Stimulated activated CD8-positive, alpha-beta memory T cell treated with anti-CD3 and anti-CD28 coated beads, Interleukin-7, amount 100 ng/mL, for 1 hour (primary cell): ENCODE results near the gene EAF1.
"Not testable (repeated sequence)": the region's sequence is repeated elsewhere in the genome, so short reads cannot be mapped to it uniquely, and the experiment has no call there.

Source experiments
- DNase-seq, 2 donors: peaks; one replicate each; pipeline ENCODE4 v3.0.0-alpha.2; 2020; ENCODE audit warnings: low read depth in 2 of 2

The EAF1 gene

DNA sequence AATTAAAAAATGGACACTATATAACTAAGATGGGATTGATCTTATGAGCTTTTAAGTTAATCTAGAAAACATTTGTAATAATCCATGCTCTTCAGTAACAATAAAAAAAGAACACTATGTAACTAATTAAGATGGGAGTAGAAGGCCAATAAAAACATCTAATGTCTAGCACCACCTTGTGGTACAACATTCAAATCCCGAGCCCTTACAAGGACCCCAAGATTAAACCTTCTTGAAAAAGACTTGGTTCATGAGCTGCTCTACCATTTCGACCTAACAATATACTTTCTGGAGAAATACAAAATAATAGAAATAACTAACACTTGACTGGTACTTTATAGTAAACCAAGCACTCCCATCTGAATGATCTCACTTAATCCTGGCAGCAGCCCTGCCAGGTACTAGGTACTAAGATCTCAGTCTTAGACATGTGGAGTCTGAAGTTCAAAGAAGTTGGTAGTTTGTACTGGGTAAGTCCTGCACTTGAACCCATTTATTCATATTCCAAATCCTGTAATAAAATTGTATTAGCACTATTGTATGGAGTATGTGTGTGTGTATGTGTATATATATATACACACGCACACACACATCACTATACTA is 21.8 kb upstream of the EAF1 start:
- no peak for DNase-seq

DNA sequence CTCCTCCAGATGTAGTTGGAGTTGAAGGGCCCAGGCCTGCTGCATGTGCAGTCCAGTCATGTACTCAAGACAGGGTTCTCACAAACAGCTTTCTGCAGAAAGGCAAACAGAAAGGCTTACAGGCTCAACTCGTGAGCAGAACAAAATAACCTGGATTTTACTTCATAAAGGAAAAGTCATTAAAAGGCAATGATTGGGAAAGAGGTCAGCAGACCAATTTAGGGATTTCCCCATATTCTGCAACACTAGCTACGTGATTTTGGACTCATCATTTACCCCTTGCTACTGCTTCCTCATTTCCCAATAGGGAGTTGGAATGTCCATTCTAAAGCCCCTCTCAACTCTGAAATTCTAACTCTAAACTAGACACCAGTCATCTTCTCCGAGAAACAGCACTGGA is 18.2 kb upstream of the EAF1 start:
- DNase-seq, result no peak

DNA sequence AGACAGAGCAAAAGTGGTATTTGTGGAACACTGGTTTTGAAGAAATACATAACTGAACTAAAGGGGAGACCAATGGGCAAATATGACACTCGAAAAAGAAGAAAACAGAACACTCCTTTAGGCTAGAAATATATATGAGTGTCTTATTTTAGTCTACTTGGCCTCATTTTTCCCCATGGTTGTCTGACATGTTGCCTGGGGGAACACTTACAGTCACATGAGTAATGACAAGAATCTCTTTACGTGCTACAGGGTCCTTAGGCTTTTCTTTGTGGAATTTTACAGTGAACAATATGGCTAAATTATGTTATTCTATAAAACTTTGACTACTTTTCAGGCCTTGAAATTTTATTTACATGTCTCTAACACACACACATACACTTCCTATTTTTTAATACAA is 17.6 kb upstream of the EAF1 start:
- DNase-seq, result no peak

DNA sequence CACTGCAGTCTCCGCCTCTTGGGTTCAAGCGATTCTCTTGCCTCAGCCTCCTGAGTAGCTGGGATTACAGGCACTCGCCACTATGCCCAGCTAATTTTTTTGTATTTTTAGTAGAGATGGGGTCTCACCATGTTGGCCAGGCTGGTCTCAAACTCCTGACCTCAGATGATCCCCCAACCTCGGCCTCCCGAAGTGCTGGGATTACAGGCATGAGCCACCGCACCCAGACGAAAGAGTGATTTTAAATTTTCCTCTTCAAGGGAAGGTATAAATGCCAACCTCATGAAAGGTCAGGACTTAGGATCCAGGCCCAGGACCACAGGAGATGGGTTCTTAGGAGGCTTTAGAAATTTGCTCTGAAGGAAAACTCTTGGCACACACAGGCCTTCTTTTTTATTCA is 16.4 kb upstream of the EAF1 start:
- not testable (repeated sequence) for DNase-seq

DNA sequence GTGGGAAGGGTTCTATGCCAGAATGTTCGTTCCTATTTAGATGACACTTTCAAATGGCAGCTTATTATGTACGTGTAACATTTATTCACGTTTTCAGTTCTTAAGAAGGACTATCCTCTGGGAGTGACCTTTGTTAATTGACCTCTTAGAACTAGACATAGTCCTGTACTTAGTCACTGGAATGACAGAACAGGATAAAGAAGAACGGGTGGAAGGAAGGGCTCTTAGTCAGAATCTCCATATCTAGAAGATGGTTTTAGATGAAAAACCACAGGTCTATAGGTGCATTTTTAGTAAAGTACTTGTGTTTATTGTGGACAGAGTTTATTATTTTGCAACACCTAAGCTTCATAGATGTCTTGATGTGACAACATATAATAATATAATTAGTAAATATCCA is 6.5 kb upstream of the EAF1 start:
- DNase-seq, result no peak

DNA sequence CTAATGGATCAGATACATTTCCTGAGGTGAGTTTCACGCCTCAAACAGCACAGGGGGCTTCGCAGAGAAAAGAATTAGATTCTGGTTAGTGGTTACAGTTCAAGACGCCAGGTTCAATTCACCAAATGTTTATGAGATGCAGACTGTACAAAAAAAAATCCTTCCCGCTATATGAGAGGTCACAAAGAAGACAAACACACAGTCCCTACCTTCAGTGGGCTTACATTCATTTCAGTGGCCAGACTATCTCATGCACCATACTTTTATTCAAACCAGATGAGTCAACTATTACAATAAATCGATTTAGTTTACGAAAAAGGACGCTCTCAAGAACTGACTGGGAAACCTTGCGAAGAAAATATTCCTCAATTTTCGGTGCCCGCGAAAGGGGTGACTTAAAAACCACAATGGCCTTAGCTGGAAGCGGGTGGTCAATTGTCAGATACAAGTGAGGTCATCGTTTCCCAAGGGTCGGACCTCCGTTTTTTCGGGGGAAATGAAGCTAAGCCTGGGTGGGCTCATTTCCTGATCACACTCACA is 749 bp upstream of the EAF1 start:
- no peak for DNase-seq

DNA sequence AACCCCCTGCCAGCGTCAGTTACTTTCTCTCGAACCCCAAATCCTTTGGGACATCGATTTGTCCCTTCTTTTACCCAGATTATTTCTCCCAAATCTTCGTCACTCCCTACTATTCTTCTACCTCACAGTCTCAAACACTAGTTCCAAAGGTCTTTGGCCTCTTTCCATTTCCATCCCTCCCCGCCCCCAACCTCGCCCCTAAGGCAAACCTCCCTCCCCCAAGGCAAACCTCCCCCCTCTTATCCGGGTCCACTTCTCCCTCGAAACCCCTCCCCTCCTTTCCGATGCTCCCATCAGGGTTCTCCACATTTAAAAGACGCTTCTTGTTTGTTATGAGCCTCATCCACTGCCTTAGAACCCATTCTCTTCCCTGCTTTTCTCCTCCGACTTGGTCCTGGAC is 583 bp downstream of the EAF1 start:
- no peak for DNase-seq

DNA sequence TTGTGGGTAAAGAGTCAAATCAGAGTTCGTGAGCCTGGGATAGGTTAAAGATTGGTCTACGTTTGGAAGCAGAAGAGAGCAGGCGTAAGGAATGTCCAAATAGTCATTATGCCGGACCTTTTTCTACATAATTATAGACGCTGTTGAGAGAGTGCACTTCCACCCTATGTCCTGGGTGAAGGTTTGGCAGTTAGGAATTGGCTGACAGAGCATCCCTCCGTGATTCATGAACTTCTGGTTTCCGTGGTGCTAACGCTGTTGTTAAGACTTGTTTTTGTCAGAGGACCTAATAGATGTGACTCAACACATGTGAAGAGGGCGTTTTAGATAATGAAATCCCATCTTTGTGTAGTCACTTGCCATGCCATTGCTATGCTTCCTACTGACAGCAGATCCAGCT is 1.1 kb downstream of the EAF1 start:
- no peak for DNase-seq

DNA sequence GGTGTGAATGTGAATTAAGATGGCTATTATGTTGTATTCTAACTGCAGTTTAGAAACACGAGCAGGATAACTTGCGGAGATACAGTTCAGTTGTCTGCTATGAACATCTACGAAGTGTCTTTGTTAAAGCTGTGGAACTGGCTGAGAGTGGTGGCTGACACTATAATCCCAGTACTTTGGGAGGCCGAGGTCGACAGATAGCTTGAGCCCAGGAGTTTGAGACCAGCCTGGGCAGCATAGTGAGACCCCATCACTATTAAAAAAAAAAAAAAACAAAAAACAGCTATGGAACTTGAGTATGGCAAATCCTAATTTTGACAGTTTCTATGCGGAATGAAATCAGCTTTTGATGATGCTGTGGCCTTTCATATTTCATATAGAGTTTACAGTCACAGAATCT is 1.7 kb downstream of the EAF1 start:
- no peak for DNase-seq

DNA sequence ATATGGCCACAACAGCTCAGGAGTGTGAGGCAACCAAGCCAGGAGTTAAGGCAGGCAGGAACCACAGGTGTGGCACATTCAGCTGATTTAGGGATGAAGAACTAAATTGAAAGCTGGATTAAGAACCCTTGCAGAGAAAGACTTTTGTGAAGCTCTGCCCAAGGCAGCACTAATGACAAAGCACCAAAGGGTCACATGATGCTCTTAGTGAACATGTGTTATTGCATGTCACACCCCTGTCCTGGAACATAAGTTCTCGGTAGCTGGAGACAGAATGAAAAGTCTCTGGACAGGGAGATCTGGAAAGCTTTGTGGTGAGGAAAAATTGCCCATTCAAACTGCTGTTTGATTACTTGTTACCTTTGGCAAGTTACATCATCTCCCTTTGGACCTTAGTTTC is 3.2 kb downstream of the EAF1 start:
- no peak for DNase-seq

DNA sequence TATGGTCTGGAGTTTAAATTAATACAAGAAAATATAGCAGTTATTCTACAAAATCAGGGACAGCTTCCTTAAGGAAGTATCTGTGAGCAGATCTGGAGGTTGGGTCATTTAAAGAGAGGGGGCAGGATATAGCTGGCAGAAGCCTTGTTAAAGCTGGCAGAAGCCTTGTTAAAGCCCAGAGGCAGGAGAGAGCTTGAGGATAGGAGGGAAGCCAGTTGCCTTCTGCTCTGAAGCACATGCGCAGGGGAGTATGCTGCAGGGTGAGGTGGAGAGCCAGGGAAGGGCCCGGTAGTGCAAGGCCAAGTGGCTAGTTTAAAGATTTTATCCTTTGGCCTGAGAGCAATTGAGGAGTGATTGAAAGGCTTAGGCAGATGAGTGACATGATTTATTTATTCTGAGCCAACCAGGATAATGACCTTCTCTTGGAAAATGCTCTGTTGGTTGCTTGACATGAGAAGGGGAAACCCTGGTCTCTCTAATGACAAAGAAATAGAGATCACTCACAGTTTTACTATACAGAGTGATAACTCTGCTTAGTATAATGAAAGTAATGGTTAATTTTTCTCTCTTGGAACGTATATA is 3.9 kb downstream of the EAF1 start:
- no peak for DNase-seq

DNA sequence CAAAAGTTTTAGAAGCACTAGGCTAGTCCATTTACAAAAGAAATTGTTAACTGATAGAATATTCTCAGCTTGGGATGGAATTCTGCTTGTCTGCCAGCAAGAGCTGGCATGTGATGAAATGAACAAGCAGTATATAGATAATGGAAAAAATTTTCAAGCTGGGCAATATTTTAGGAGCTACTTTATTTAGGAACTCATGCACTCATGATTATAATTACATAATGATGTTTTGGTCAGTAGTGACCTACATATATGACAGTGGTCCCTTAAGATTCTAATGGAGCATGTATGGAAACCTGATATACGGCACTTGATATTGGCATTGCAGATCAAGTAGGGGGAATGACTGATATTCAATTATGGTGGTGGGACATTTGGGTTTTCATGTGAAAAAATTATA is 6.1 kb downstream of the EAF1 start:
- no peak for DNase-seq

DNA sequence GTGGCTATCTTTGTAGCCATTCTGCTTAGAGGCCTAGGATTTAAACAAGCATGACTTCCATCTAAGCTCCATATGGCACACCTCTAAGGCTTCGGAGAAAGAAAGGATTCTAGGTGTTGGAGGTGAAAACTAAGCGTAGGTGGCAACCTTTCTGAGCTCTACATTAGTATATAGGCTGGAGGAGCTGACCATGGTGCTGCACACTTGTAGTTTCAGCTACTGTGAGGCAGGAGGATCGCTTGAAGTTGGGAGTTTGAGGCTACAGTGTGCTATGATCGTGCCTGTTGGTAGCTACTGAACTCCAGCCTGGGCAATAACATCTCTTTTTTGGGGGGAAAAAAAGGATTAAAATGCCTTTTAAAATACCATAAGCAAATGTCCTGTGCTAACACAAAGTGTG is 7.4 kb downstream of the EAF1 start:
- no peak for DNase-seq

DNA sequence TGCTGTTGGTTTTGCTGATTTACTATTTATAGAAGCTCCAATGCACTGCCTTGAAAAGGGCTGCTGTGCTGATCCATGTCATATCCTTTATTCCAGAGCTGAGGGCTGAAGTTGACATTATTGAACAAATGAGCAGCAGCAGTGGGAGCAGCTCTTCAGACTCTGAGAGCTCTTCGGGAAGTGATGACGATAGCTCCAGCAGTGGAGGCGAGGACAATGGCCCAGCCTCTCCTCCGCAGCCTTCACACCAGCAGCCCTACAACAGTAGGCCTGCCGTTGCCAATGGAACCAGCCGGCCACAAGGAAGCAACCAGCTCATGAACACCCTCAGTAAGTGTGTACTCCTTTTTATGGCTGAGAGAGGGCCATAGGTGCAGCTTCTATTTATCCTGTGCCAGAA is 8.8 kb downstream of the EAF1 start:
- no peak for DNase-seq

DNA sequence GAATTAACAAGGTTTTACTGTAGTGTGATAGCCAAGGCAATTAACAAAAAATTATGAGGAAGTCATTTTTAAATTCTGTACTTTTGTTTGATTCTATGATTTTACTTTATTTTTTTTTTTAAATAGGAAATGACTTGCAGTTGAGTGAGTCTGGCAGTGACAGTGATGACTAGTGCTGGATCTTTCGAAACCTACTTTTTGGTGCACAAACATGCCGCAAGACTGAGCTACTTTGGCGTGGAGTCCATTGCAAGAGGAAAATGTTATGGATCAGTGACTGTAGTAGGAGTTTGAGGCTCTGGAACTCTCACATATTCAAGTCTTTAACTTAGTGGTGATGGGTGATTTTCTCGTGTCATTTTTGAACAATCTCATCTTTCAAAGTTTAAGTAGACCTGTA is 11.6 kb downstream of the EAF1 start:
- DNase-seq, result no peak

DNA sequence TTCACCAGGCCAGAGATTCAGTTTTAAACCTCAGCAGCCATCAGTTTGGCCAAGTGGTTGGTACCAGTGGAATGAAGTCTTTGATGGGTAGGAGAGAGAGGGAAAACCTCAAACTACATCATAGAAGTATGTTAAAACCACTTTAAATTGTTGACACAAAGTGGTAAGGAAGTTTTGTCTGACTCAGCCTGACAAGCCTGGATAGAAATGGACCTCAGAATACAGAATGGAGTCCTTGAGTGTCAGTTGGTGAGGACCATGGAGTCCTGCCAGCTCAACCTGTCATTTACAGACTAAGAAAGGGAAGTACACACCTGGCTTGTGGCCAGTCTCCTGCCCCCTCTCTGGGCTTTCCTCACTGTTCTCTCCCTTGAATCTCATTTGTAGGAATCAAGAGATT is 12.1 kb downstream of the EAF1 start:
- DNase-seq, result no peak

DNA sequence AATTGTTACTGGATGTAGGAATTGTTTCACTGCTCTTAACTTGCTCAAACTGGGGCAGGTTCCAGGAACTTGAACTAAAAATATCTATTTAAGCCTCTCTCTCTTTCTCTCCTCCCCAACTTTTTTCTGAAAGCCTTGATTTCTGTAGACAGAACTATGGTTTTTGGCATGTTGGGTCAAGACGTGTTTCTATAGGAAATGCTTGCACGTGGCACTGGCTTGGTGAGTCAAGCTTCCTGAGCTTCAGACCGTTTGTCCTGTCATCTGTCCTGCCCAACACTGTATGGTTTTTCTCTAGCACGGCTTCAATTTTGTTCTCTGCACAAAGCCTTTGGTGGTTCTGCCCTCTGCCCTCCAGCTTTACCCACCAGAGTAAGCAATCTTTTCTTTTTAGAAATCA is 13.5 kb downstream of the EAF1 start:
- DNase-seq, result no peak

DNA sequence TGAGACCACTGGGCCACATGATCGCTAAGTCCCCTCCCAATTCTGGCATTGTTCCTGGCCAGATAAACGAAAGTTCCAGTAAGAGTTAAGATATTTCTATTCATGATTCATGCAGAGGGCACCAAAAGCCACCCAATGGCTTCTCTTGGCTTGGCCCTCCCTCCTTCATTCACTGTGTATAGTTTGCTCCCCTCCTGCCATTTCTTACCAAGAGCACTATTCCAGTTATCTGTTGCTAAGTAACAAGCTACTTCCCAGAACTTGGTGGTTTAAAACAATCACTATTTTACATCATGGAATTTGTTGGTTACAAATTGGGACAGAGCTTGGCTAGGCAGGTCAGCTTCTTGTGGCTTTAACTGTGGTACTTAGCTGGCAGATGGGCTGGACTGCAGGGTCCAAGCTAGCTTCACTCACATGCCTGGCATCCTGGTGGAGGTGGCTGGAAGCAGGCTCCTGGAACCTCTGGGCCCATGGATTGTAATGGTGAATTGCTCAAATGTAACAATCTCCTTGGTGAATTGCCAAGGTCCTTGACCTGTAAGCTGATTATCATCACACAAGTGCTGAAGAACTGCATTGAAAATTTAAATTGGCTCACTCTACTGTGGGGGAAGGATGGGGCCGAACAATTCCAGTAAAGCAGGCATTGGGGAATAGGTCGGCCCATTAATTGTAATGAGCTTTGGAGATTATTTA is 16.6 kb downstream of the EAF1 start:
- no peak for DNase-seq

DNA sequence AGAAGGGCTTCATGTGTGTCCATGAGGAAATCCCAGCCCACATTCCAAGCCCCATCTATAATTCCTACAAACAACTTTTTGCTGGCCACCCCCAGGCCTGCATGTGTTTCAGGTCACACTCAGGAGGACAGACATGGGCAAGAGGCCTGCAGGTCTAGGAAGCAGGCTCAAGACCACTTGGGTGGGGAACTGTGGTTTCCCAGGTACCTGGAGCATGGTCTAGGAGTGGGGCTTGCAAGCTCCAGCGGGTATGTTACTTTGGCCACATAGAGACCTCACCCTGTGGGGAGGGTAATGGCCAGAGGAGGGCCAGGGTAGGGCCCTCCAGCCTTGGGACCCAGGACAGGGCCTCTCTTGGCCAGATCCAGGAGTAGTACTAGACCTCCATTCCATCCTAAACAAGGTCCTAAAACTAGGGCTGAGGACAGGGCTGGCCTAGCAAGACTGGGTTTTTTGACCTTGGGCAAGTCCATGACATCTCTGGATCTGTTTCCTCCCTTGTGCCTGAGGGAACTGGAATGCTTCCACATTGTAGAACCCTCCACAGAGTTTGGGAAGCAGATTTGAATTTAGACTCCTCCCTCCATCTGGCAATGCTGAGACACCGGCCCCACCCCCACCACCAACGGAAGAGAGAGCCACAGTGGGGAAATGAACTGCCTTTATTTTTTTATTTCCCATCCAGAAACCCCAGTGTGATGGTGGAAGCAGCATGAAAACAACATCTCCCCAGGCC is 22.3 kb downstream of the EAF1 start:
- no peak for DNase-seq

DNA sequence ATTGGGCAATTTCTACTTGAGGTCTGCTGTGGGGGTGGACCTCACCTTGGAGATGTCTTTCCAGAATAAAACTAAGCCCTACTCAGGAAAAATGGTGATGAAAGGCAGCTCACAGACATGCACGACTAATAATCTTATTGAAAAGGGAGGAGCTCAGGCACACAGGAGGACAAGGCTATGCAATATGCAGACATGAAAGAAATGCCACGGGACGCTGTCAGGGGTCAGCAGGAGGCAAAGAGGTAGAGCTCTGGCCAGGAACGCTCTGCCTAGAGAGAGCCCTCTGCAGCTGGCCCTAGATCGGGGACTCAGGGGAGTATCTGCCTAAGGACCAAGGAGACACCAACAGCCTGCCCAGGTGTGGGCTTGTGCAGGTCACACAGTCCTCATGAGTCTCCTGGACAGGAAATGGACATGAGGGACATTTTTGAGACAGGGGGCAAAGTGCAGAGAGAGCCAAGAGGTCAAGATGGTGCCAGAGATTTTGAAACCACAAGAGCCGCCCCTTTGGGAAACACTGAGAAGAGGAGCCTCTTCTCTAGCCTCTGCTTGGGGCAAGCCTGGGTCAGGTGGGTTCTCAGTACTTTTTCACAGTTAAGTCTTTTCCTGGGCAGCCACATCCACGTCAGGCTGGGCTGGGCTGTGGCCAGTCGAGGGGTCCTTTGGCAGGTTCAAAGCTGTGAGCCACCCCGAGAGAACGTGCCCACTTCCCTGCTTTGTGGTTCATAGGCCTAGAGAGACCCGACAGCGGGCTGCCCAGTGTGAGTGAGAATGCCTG is 23.2 kb downstream of the EAF1 start:
- no peak for DNase-seq

DNA sequence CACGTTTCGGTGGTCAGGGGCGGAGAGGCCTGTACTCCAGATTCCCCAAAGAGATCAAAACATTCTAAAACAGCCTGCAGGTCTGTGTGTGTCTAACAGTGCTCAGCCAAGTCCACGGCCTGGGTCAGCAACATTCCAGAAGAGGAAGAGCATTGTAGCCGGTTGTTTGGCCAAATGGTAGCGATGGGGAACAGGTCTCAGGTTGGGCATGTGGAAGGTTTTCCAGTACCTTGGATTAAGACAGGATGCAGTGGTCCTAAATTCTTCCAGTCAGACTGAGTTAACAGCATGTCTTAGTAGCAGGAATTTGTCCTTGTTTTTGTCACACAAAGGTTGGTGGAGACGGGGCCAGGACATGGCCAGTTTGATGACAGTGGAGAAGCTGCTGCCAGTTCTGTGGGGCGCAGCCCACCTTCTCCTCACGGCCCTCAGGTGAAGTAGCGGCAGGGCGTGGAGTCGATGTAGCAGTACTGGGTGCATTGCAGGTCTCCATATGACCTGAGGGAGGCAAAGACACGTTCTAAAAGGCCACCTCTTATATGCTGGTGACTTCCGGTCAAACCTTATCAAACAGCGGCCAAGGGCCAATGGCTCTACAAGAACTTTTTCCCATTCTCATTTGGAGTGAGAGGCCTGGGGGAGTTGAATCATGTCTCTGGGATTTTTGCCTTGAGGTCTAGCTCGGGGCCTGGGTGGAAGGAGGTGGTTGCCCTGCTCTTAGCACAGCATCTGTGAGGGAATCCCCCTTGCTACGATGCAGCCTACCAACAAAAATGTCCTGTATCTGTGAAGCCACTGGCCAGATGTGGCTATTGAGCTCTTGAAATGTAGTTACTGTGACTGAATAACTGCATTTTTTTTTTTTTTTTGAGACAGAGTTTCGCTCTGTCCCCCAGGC is 24.1 kb downstream of the EAF1 start:
- no peak for DNase-seq
